ENCODE results near the gene BCL7C. TPM values are rescaled to one million over a fixed set of nuclear protein-coding genes. Genes with fewer than 3 reads are reported as not detected.
A peak's percentile ranks its signal among the peaks of the same experiment; 100 is the strongest.

Gene BCL7C
- polyA plus RNA-seq, 1 experiment = 27.7 TPM

- TF ChIP-seq CTCF (IDR thresholded peaks at IDR 0.05; ENCODE audit: low read depth, low read length) = no peak
- H3K27me3 ChIP-seq (ENCODE audit: control insufficient read depth, insufficient read depth, low read length) = no peaks in the 10 kb centered on the region
- DNase-seq (ENCODE audit: low read depth, low spot score) = peak; percentile 99
- H3K9me3 ChIP-seq (ENCODE audit: control insufficient read depth, insufficient read depth, low read length) = no peaks in the 10 kb centered on the region
- ChIA-PET CTCF (interaction anchor here (0.6 kb wide), 2 partner anchors 79 to 286 kb away, joined by 4 to 6 read pairs; no protein-coding TSS in a partner anchor), POLR2A (interaction anchor here (0.6 to 0.7 kb wide), 3 partner anchors 15 to 565 kb away, joined by 3 to 4 read pairs (median 3); partner anchors contain the start of gene ORAI3)
- H3K4me3 ChIP-seq (ENCODE audit: low read depth, low read length) = peak overlapping the region; percentile 94
- H3K27ac ChIP-seq (ENCODE audit: low read depth, low read length) = peak overlapping the region; percentile 97
Measured at GRCh38 chr16:30922960-30923535, 29.2 kb upstream of the BCL7C start.

GRCh38 chr16:30922420-30922959 is 28.6 kb upstream of the BCL7C start:
- ChIA-PET CTCF (no interaction called here), POLR2A (interaction anchor here (0.6 kb wide), 1 partner anchor 78 kb away, joined by 3 read pairs; no protein-coding TSS in a partner anchor)
- peak; percentile 99 for DNase-seq (ENCODE audit: low read depth, low spot score)
- Histone ChIP-seq H3K27me3 (ENCODE audit: control insufficient read depth, insufficient read depth, low read length) (no peaks in the 10 kb centered on the region), H3K9me3 (ENCODE audit: control insufficient read depth, insufficient read depth, low read length) (no peaks in the 10 kb centered on the region), H3K27ac (ENCODE audit: low read depth, low read length) (peak overlapping the region; percentile 97), H3K4me3 (ENCODE audit: low read depth, low read length) (peak overlapping the region; percentile 94)
- no peak for TF ChIP-seq CTCF (IDR thresholded peaks at IDR 0.05; ENCODE audit: low read depth, low read length)

GRCh38 chr16:30921748-30922419 is 28.0 kb upstream of the BCL7C start:
- H3K27me3 ChIP-seq (ENCODE audit: control insufficient read depth, insufficient read depth, low read length) = no peaks in the 10 kb centered on the region
- POLR2A ChIA-PET = interaction anchor here (0.6 kb wide), 1 partner anchor 77 kb away, joined by 3 read pairs; no protein-coding TSS in a partner anchor
- peak; percentile 75 for DNase-seq (ENCODE audit: low read depth, low spot score)
- peak overlapping the region; percentile 71 for H3K4me3 ChIP-seq (ENCODE audit: low read depth, low read length)
- H3K9me3 ChIP-seq (ENCODE audit: control insufficient read depth, insufficient read depth, low read length) = no peaks in the 10 kb centered on the region
- CTCF ChIA-PET = no interaction called here
- peak; percentile 90 for TF ChIP-seq CTCF (IDR thresholded peaks at IDR 0.05; ENCODE audit: low read depth, low read length)
- H3K27ac ChIP-seq (ENCODE audit: low read depth, low read length) = peak overlapping the region; percentile 81

- no peak for TF ChIP-seq CTCF (IDR thresholded peaks at IDR 0.05; ENCODE audit: low read depth, low read length)
- CTCF ChIA-PET = interaction anchor here (0.7 to 2.3 kb wide), 2 partner anchors 53 to 76 kb away, joined by 3 to 21 read pairs; no protein-coding TSS in a partner anchor
- POLR2A ChIA-PET = no interaction called here
Measured at GRCh38 chr16:30921459-30921747, 27.5 kb upstream of the BCL7C start.

GRCh38 chr16:30920891-30921290 is 27.0 kb upstream of the BCL7C start:
- TF ChIP-seq CTCF (IDR thresholded peaks at IDR 0.05; ENCODE audit: low read depth, low read length) = no peak
- no peak for DNase-seq (ENCODE audit: low read depth, low spot score)
- POLR2A ChIA-PET = no interaction called here
- Histone ChIP-seq H3K4me3 (ENCODE audit: low read depth, low read length) (no peak overlapping the region), H3K9me3 (ENCODE audit: control insufficient read depth, insufficient read depth, low read length) (no peaks in the 10 kb centered on the region), H3K27me3 (ENCODE audit: control insufficient read depth, insufficient read depth, low read length) (no peaks in the 10 kb centered on the region), H3K27ac (ENCODE audit: low read depth, low read length) (no peak overlapping the region)
- CTCF ChIA-PET = interaction anchor here (0.7 to 2.3 kb wide), 2 partner anchors 52 to 76 kb away, joined by 3 to 21 read pairs; no protein-coding TSS in a partner anchor

More at GRCh38 chr16:30921459-30921747, 27.5 kb upstream of the BCL7C start:
- no peaks in the 10 kb centered on the region for H3K9me3 ChIP-seq (ENCODE audit: control insufficient read depth, insufficient read depth, low read length)
- H3K27me3 ChIP-seq (ENCODE audit: control insufficient read depth, insufficient read depth, low read length) = no peaks in the 10 kb centered on the region
- no peak for DNase-seq (ENCODE audit: low read depth, low spot score)
- peak overlapping the region; percentile 71 for H3K4me3 ChIP-seq (ENCODE audit: low read depth, low read length)
- H3K27ac ChIP-seq (ENCODE audit: low read depth, low read length) = peak overlapping the region; percentile 81
